Endothelial cell of umbilical vein (primary cell): ENCODE data around the gene ORC1. TPM values are rescaled to one million over a fixed set of nuclear protein-coding genes. Genes with fewer than 3 reads are reported as not detected.

Experiments
- BruUV-seq: library from RNA; stranded (reverse); fragments of 400-500 nt; replicated peaks from 2 replicates; lab custom pipeline; 2021; lab: Mats Ljungman, UMichigan
- CTCF ChIA-PET: fragments of 300-600, 350-600 bp; sonication (Branson Sonifier 250); formaldehyde crosslinking; loops from one replicate; lab custom pipeline; 2021; ENCODE audit warnings: antibody characterized with exemption, inconsistent platforms; lab: Charles Lee
- POLR2A ChIA-PET: fragments of 300-600, 350-600 bp; sonication (Branson Sonifier 250); formaldehyde crosslinking; loops from one replicate; lab custom pipeline; 2021; ENCODE audit warnings: antibody characterized with exemption, inconsistent platforms; lab: Charles Lee
- DNase-seq: peaks from one replicate; pipeline ENCODE4 v3.0.0-alpha.2; 2011; ENCODE audit warnings: low read depth, low spot score
- FAIRE-seq: peaks from 2 replicates; lab custom pipeline; 2011; peaks lifted over from hg19 to GRCh38; lab: Jason Lieb, UNC
- H2AFZ ChIP-seq: 2 replicates; pipeline ENCODE4 v1.6.0; 2012; ENCODE audit warnings: low read depth, low read length, control low read depth, inconsistent platforms
- H3K27ac ChIP-seq: 2 replicates; pipeline ENCODE4 v1.5.1; 2011; ENCODE audit warnings: low read depth, mild to moderate bottlenecking, control low read depth, low read length, moderate library complexity; ENCODE audit not compliant: insufficient read depth
- H3K27me3 ChIP-seq, 2 experiments: 2 replicates each; pipeline versions ENCODE4 v1.6.0 to v1.6.1; 2011; ENCODE audit warnings: low read length in 2 of 2, mixed read lengths in 1 of 2; ENCODE audit not compliant: control insufficient read depth in 2 of 2, insufficient read depth in 2 of 2
- H3K36me3 ChIP-seq, 2 experiments: 2 replicates in 1 of 2; 3 replicates in 1 of 2; pipeline ENCODE4 v1.5.1; 2011; ENCODE audit warnings: low read length in 2 of 2, mild to moderate bottlenecking in 1 of 2, moderate library complexity in 1 of 2; ENCODE audit not compliant: control insufficient read depth in 2 of 2, insufficient read depth in 2 of 2; ENCODE audit errors: extremely low read depth in 1 of 2
- H3K4me1 ChIP-seq: 3 replicates; pipeline ENCODE4 v1.5.1; 2011; ENCODE audit warnings: mild to moderate bottlenecking, low read length; ENCODE audit not compliant: control insufficient read depth, insufficient read depth; ENCODE audit errors: extremely low read depth
- H3K4me2 ChIP-seq: 2 replicates; pipeline ENCODE4 v1.6.1; 2011; ENCODE audit warnings: low read length, control low read depth, mixed read lengths; ENCODE audit not compliant: insufficient read depth
- H3K4me3 ChIP-seq, 3 experiments: fragments of 200-600 bp in 1 of 3; sonication (generic), shearing (Covaris generic) in 1 of 3; replicated peaks in 1 of 3; 2 replicates each; pipeline ENCODE4 v1.5.1; 2011 to 2016; ENCODE audit warnings: control low read depth in 3 of 3, low read length in 3 of 3, mild to moderate bottlenecking in 2 of 3, inconsistent platforms in 1 of 3, low read depth in 1 of 3, moderate library complexity in 1 of 3; ENCODE audit not compliant: insufficient read depth in 1 of 3
- H3K79me2 ChIP-seq: 2 replicates; pipeline ENCODE4 v1.6.0; 2012; ENCODE audit warnings: low read length, inconsistent platforms; ENCODE audit not compliant: control insufficient read depth, insufficient read depth
- H3K9ac ChIP-seq: replicated peaks from 2 replicates; pipeline ENCODE3; 2011; ENCODE audit warnings: low read length, control low read depth; ENCODE audit not compliant: insufficient read depth; ENCODE audit errors: extremely low read depth
- H3K9me1 ChIP-seq: replicated peaks from 3 replicates; pipeline ENCODE4 v1.6.0; 2011; ENCODE audit warnings: mild to moderate bottlenecking, low read length; ENCODE audit not compliant: control insufficient read depth, insufficient read depth; ENCODE audit errors: extremely low read depth
- H3K9me3 ChIP-seq: replicated peaks from 2 replicates; pipeline ENCODE4 v1.5.1; 2012; ENCODE audit warnings: low read length, inconsistent platforms; ENCODE audit not compliant: control insufficient read depth, insufficient read depth
- H4K20me1 ChIP-seq: replicated peaks from 2 replicates; pipeline ENCODE3; 2011; ENCODE audit warnings: mild to moderate bottlenecking, low read length; ENCODE audit not compliant: control insufficient read depth, insufficient read depth; ENCODE audit errors: extremely low read depth
- EZH2 ChIP-seq: IDR thresholded peaks from 2 replicates; pipeline ENCODE4 v1.6.1; 2012; ENCODE audit warnings: borderline replicate concordance, low read depth, mild to moderate bottlenecking, moderate library complexity, low read length, inconsistent platforms; ENCODE audit not compliant: severe bottlenecking
- FOS ChIP-seq: IDR thresholded peaks from 2 replicates; pipeline ENCODE4 v1.6.1; 2011; ENCODE audit warnings: mild to moderate bottlenecking, low read length, moderate library complexity, borderline replicate concordance; ENCODE audit not compliant: insufficient read depth
- GATA2 ChIP-seq: IDR thresholded peaks from 2 replicates; pipeline ENCODE4 v1.7.0; 2011; ENCODE audit warnings: low read depth, mild to moderate bottlenecking, moderate library complexity, mixed read lengths, low read length; ENCODE audit not compliant: insufficient read length, insufficient read depth
- JUN ChIP-seq: IDR thresholded peaks from 2 replicates; pipeline ENCODE4 v1.6.1; 2011; ENCODE audit warnings: borderline replicate concordance, low read depth; ENCODE audit not compliant: insufficient read length, insufficient read depth
- MYC ChIP-seq: IDR thresholded peaks from one replicate; pipeline ENCODE4 v1.6.1; 2011; ENCODE audit warnings: mild to moderate bottlenecking, low read depth, low read length
- POLR2A ChIP-seq: IDR thresholded peaks from 2 replicates; pipeline ENCODE4 v1.6.1; 2012; ENCODE audit warnings: low read depth, mild to moderate bottlenecking, control low read depth, low read length
- POLR2AphosphoS5 ChIP-seq: IDR thresholded peaks from 2 replicates; pipeline ENCODE4 v1.6.1; 2012; ENCODE audit warnings: low read depth, mild to moderate bottlenecking, control low read depth, low read length, moderate library complexity; ENCODE audit not compliant: insufficient read depth
- dilution Hi-C: fragments of 300-500 bp; cut with MboI; formaldehyde crosslinking; loops from one replicate; pipeline ENCODE4 v1.15.0; 2019; ENCODE audit warnings: low sequenced_read_pairs; ENCODE audit not compliant: extremely low pct_ligation_motif_present
- intact Hi-C: fragments of 100-400 bp; cut with micrococcal nuclease; formaldehyde crosslinking; loops from one replicate; pipeline ENCODE4 v1.10.0; 2022
- polyA plus RNA-seq, 4 experiments: library from polyadenylated mRNA; depleted of rRNA in 3 of 4; stranded (reverse) in 3 of 4; unstranded in 1 of 4; fragments of >200 nt; gene quantifications; 2 replicates each; pipeline versions ENCODE4 v1.2.1 to v1.2.3, GENCODE V29; 2011 to 2012; ENCODE audit warnings: missing spikeins in 1 of 4
- total RNA-seq: library from RNA; stranded (reverse); gene quantifications from 2 replicates; pipeline ENCODE4 v1.2.3, GENCODE V29; 2021
- TF ChIP-seq, protein P1 (sequence below): IDR thresholded peaks from 2 replicates; pipeline ENCODE4 v1.6.1; 2011; ENCODE audit not compliant: insufficient read depth, insufficient read length
- TF ChIP-seq, protein P2 (sequence below), 2 donors: IDR thresholded peaks; 1 replicate in 1 of 2; 2 replicates in 1 of 2; pipeline ENCODE4 v1.5.1; 2011; ENCODE audit warnings: low read length in 2 of 2, mild to moderate bottlenecking in 2 of 2, moderate library complexity in 2 of 2, control low read depth in 1 of 2, inconsistent platforms in 1 of 2, low read depth in 1 of 2; ENCODE audit not compliant: insufficient read depth in 1 of 2; ENCODE audit errors: extremely low read depth in 1 of 2

Gene ORC1
- total and polyA plus RNA-seq, 2 donors (not counting 3 experiments of a cell fraction or from before 2014, with no cell fraction given): 6.5 to 12.0 TPM

DNA sequence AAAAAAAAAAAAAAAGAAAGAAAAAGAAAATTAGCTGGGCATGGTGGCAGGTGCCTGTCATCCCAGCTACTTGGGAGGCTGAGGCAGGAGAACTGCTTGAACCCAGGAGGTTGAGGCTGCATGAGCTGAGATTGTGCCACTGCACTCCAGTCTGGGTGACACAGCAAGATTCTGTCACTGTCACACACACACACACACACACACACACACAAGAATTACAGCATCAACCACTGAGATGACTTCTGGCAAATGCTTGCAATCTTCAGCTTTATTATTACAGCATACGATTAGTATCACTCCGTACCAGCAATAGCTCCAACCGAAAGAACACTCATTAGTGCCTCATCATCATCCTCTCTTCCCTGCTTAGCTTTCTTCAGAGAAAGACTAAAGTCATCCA, 4.6 kb downstream of the ORC1 start:
- no peaks in the 10 kb centered on the region for H4K20me1 ChIP-seq
- no peak overlapping the region for H3K9ac ChIP-seq
- ChIA-PET CTCF (no interaction called here), POLR2A (no interaction called here)
- H3K4me3 ChIP-seq: no peak overlapping the region
- no peaks in the 10 kb centered on the region for H3K9me1 ChIP-seq
- no peaks in the 10 kb centered on the region for H3K27me3 ChIP-seq
- peaks cover 10% of the 10 kb centered on the region for H3K79me2 ChIP-seq
- intact Hi-C loops (loop anchor here (10.0 kb wide), 1 partner anchor 795 kb away; the partner anchor contains the start of gene CPT2), dilution Hi-C loops (no loop called here)
- H3K4me1 ChIP-seq: peaks cover 7% of the 10 kb centered on the region
- H3K36me3 ChIP-seq: peaks cover 0 to 4% of the 10 kb centered on the region in 2 experiments
- TF ChIP-seq POLR2A (no peak), MYC (no peak), JUN (no peak), GATA2 (no peak), EZH2 (no peak), FOS (no peak), POLR2AphosphoS5 (no peak)
- TF ChIP-seq, protein P1, sequence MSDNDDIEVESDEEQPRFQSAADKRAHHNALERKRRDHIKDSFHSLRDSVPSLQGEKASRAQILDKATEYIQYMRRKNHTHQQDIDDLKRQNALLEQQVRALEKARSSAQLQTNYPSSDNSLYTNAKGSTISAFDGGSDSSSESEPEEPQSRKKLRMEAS: no peak
- TF ChIP-seq, protein P2, sequence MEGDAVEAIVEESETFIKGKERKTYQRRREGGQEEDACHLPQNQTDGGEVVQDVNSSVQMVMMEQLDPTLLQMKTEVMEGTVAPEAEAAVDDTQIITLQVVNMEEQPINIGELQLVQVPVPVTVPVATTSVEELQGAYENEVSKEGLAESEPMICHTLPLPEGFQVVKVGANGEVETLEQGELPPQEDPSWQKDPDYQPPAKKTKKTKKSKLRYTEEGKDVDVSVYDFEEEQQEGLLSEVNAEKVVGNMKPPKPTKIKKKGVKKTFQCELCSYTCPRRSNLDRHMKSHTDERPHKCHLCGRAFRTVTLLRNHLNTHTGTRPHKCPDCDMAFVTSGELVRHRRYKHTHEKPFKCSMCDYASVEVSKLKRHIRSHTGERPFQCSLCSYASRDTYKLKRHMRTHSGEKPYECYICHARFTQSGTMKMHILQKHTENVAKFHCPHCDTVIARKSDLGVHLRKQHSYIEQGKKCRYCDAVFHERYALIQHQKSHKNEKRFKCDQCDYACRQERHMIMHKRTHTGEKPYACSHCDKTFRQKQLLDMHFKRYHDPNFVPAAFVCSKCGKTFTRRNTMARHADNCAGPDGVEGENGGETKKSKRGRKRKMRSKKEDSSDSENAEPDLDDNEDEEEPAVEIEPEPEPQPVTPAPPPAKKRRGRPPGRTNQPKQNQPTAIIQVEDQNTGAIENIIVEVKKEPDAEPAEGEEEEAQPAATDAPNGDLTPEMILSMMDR (IDR thresholded peaks at IDR 0.05; ENCODE audit: extremely low read depth in 1 of 2, insufficient read depth in 1 of 2, low read depth in 1 of 2, low read length in 2 of 2): no peak
- H2AFZ ChIP-seq: no peak overlapping the region
- no peak for FAIRE-seq
- H3K27ac ChIP-seq: no peak overlapping the region
- no peaks in the 10 kb centered on the region for H3K9me3 ChIP-seq
- no peak for DNase-seq
- no peak overlapping the region for H3K4me2 ChIP-seq
- no TSS peak for BruUV-seq
